ENCODE data around the gene TICAM1. TPM values are rescaled to one million over a fixed set of nuclear protein-coding genes. Genes with fewer than 3 reads are reported as not detected.

Gene TICAM1
- total and polyA plus RNA-seq, 10 of the 15 experiments (the other 5 are each of a cell fraction or from before 2014, with no cell fraction given), result 0.31 to 31.1 (median 5.3) TPM

DNA sequence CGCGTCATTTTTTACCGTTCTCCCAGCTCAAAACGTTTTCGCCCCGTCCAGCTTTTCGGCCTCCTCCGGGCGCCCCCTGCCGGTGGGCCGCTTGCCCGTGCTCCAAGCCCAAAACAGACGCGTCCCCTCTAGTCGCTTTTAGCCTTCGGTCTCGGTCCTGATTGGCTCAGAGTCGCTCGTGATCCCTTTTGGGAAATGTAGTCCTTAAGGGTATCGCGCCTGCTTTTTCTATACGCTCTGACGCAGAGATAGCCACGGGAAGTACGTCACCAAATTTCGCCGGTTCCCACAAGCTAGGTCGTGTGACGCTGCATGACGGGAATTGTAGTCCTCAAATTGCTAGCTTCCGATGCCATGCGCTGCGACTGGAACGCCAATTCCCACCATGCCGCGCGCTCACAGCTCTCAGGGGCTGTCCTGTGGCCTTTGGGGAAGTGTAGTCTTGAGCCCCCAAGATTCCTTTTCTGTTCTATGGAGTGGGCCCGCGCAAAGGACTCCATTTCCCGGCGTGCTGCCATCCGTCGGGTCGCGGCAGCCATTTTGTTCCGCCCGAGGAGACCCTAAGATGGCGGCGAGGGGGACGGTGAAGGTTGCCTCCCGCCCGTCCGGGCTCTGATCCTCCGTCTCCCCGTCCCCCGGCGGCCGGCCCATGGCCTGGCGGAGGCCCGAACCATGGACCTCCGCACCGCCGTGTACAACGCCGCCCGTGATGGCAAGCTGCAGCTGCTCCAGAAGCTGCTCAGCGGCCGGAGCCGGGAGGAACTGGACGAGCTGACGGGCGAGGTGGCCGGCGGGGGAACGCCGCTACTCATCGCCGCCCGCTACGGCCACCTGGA is 40.1 kb downstream of the TICAM1 start, which contains the start of gene FEM1A (continued):
- peak; percentile 84 for TF ChIP-seq TAF1 (IDR thresholded peaks at IDR 0.05; ENCODE audit: borderline replicate concordance, low read depth, low read length)
- TF ChIP-seq MXI1 (IDR thresholded peaks at IDR 0.05; ENCODE audit: low read depth, low read length), result no peak
- peak; percentile 69; the same call in 1 of the 2 replicates for TF ChIP-seq BACH1 (IDR thresholded peaks at IDR 0.05; ENCODE audit: borderline replicate concordance)
- TF ChIP-seq, protein P1, sequence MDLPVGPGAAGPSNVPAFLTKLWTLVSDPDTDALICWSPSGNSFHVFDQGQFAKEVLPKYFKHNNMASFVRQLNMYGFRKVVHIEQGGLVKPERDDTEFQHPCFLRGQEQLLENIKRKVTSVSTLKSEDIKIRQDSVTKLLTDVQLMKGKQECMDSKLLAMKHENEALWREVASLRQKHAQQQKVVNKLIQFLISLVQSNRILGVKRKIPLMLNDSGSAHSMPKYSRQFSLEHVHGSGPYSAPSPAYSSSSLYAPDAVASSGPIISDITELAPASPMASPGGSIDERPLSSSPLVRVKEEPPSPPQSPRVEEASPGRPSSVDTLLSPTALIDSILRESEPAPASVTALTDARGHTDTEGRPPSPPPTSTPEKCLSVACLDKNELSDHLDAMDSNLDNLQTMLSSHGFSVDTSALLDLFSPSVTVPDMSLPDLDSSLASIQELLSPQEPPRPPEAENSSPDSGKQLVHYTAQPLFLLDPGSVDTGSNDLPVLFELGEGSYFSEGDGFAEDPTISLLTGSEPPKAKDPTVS (IDR thresholded peaks at IDR 0.05; ENCODE audit: low read depth, low read length), result peak; percentile 34; the same call in 1 of the 2 replicates
- TF ChIP-seq, protein P2, sequence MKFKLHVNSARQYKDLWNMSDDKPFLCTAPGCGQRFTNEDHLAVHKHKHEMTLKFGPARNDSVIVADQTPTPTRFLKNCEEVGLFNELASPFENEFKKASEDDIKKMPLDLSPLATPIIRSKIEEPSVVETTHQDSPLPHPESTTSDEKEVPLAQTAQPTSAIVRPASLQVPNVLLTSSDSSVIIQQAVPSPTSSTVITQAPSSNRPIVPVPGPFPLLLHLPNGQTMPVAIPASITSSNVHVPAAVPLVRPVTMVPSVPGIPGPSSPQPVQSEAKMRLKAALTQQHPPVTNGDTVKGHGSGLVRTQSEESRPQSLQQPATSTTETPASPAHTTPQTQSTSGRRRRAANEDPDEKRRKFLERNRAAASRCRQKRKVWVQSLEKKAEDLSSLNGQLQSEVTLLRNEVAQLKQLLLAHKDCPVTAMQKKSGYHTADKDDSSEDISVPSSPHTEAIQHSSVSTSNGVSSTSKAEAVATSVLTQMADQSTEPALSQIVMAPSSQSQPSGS (IDR thresholded peaks at IDR 0.05; ENCODE audit: low read length), result no peak
- TF ChIP-seq STAT1 (conservative IDR thresholded peaks at IDR 0.05), result peak; percentile 49
- TF ChIP-seq IKZF1 (conservative IDR thresholded peaks at IDR 0.05), result peak; percentile 100
- peak; percentile 41; the same call in 1 of the 2 replicates for TF ChIP-seq MEF2A (IDR thresholded peaks at IDR 0.05; ENCODE audit: insufficient read depth, low read depth, low read length)
- peak; percentile 36; the same call in 1 of the 2 replicates for TF ChIP-seq FOXK2 (IDR thresholded peaks at IDR 0.05)
- peak; percentile 89 for TF ChIP-seq POLR2A (IDR thresholded peaks at IDR 0.05; ENCODE audit: low read depth, low read length)
- 0 out of 3 replicates have a peak, but pooled peaks of 1 of the 2 experiments have one; percentile 21 for TF ChIP-seq EGR1 (IDR thresholded peaks at IDR 0.05; ENCODE audit: borderline replicate concordance in 1 of 2, low read depth in 2 of 2, low read length in 2 of 2)
- TF ChIP-seq, protein P3, sequence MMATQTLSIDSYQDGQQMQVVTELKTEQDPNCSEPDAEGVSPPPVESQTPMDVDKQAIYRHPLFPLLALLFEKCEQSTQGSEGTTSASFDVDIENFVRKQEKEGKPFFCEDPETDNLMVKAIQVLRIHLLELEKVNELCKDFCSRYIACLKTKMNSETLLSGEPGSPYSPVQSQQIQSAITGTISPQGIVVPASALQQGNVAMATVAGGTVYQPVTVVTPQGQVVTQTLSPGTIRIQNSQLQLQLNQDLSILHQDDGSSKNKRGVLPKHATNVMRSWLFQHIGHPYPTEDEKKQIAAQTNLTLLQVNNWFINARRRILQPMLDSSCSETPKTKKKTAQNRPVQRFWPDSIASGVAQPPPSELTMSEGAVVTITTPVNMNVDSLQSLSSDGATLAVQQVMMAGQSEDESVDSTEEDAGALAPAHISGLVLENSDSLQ (IDR thresholded peaks at IDR 0.05), result peak; percentile 85
- TF ChIP-seq NR2C1 (IDR thresholded peaks at IDR 0.05), result peak; percentile 97
- TF ChIP-seq YY1 (IDR thresholded peaks at IDR 0.05; ENCODE audit: low read depth, low read length), result peak; percentile 100
- TF ChIP-seq MTA2 (IDR thresholded peaks at IDR 0.05; ENCODE audit: low read depth), result peak; percentile 76
- TF ChIP-seq RB1 (IDR thresholded peaks at IDR 0.05; ENCODE audit: borderline replicate concordance), result peak; percentile 57; the same call in 1 of the 2 replicates
- peak; percentile 77 for TF ChIP-seq POLR2AphosphoS5 (IDR thresholded peaks at IDR 0.05; ENCODE audit: low read length)
- TF ChIP-seq, protein P4, sequence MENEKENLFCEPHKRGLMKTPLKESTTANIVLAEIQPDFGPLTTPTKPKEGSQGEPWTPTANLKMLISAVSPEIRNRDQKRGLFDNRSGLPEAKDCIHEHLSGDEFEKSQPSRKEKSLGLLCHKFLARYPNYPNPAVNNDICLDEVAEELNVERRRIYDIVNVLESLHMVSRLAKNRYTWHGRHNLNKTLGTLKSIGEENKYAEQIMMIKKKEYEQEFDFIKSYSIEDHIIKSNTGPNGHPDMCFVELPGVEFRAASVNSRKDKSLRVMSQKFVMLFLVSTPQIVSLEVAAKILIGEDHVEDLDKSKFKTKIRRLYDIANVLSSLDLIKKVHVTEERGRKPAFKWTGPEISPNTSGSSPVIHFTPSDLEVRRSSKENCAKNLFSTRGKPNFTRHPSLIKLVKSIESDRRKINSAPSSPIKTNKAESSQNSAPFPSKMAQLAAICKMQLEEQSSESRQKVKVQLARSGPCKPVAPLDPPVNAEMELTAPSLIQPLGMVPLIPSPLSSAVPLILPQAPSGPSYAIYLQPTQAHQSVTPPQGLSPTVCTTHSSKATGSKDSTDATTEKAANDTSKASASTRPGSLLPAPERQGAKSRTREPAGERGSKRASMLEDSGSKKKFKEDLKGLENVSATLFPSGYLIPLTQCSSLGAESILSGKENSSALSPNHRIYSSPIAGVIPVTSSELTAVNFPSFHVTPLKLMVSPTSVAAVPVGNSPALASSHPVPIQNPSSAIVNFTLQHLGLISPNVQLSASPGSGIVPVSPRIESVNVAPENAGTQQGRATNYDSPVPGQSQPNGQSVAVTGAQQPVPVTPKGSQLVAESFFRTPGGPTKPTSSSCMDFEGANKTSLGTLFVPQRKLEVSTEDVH (IDR thresholded peaks at IDR 0.05; ENCODE audit: low read depth, partially characterized antibody), result peak; percentile 88
- no peak for TF ChIP-seq ZSCAN29 (IDR thresholded peaks at IDR 0.05)
